Measurements from ENCODE around the gene RIPOR3.
"Not testable (repeated sequence)": the region's sequence is repeated elsewhere in the genome, so short reads cannot be mapped to it uniquely, and the experiment has no call there.

The RIPOR3 gene

GRCh38 chr20:50725724-50726005 lies 34.3 kb upstream of the RIPOR3 start:
- in situ Hi-C loops (cut with HindIII; ENCODE audit: low sequenced_read_pairs) = loop anchor here (25.0 kb wide), 1 partner anchor 213 kb away; the partner anchor contains the start of gene PTPN1

GRCh38 chr20:50724851-50725723 lies 33.7 kb upstream of the RIPOR3 start:
- in situ Hi-C loops (cut with HindIII; ENCODE audit: low sequenced_read_pairs) = loop anchor here (25.0 kb wide), 1 partner anchor 213 kb away; the partner anchor contains the start of gene PTPN1

GRCh38 chr20:50724112-50724725 lies 32.9 kb upstream of the RIPOR3 start:
- in situ Hi-C loops (cut with HindIII; ENCODE audit: low sequenced_read_pairs) = no loop called here

GRCh38 chr20:50723672-50724071 lies 32.3 kb upstream of the RIPOR3 start:
- in situ Hi-C loops (cut with HindIII; ENCODE audit: low sequenced_read_pairs) = no loop called here

- in situ Hi-C loops (cut with HindIII; ENCODE audit: low sequenced_read_pairs) = no loop called here
These were observed 31.2 kb upstream of the RIPOR3 start for GRCh38 chr20:50722424-50723155.

GRCh38 chr20:50721881-50722281 lies 30.5 kb upstream of the RIPOR3 start:
- in situ Hi-C loops (cut with HindIII; ENCODE audit: low sequenced_read_pairs) = no loop called here

- in situ Hi-C loops (cut with HindIII; ENCODE audit: low sequenced_read_pairs) = no loop called here
These were observed 29.2 kb upstream of the RIPOR3 start for GRCh38 chr20:50720582-50720981.

GRCh38 chr20:50720026-50720425 lies 28.7 kb upstream of the RIPOR3 start:
- in situ Hi-C loops (cut with HindIII; ENCODE audit: low sequenced_read_pairs) = no loop called here

GRCh38 chr20:50719328-50719727 lies 28.0 kb upstream of the RIPOR3 start:
- in situ Hi-C loops (cut with HindIII; ENCODE audit: low sequenced_read_pairs) = no loop called here

GRCh38 chr20:50717974-50718761 lies 26.8 kb upstream of the RIPOR3 start:
- in situ Hi-C loops (cut with HindIII; ENCODE audit: low sequenced_read_pairs) = no loop called here

- in situ Hi-C loops (cut with HindIII; ENCODE audit: low sequenced_read_pairs) = no loop called here
These were observed 26.0 kb upstream of the RIPOR3 start for GRCh38 chr20:50717312-50717711.

- in situ Hi-C loops (cut with HindIII; ENCODE audit: low sequenced_read_pairs) = no loop called here
These were observed 25.2 kb upstream of the RIPOR3 start for GRCh38 chr20:50716518-50716917.

- in situ Hi-C loops (cut with HindIII; ENCODE audit: low sequenced_read_pairs) = no loop called here
These were observed 24.4 kb upstream of the RIPOR3 start for GRCh38 chr20:50715694-50716093.

GRCh38 chr20:50714426-50714825 lies 23.1 kb upstream of the RIPOR3 start:
- in situ Hi-C loops (cut with HindIII; ENCODE audit: low sequenced_read_pairs) = not testable (repeated sequence)

GRCh38 chr20:50713657-50714101 lies 22.3 kb upstream of the RIPOR3 start:
- in situ Hi-C loops (cut with HindIII; ENCODE audit: low sequenced_read_pairs) = no loop called here

- in situ Hi-C loops (cut with HindIII; ENCODE audit: low sequenced_read_pairs) = no loop called here
These were observed 21.7 kb upstream of the RIPOR3 start for GRCh38 chr20:50712771-50713656.

GRCh38 chr20:50711113-50711825 lies 19.9 kb upstream of the RIPOR3 start:
- in situ Hi-C loops (cut with HindIII; ENCODE audit: low sequenced_read_pairs) = no loop called here

GRCh38 chr20:50710492-50711063 lies 19.2 kb upstream of the RIPOR3 start:
- in situ Hi-C loops (cut with HindIII; ENCODE audit: low sequenced_read_pairs) = no loop called here

- in situ Hi-C loops (cut with HindIII; ENCODE audit: low sequenced_read_pairs) = no loop called here
These were observed 18.3 kb upstream of the RIPOR3 start for GRCh38 chr20:50709636-50709973.

All from DLD1 (cell line).